Ectodermal cell (in vitro differentiated cells): Measurements from ENCODE around the gene AHNAK.

Source experiments
- H3K27ac ChIP-seq: 2 replicates; pipeline ENCODE4 v1.7.0; 2013; ENCODE audit warnings: mild to moderate bottlenecking, low read depth, low read length; ENCODE audit not compliant: insufficient read depth, poor library complexity, severe bottlenecking
- H3K27me3 ChIP-seq: 2 replicates; pipeline ENCODE4 v1.7.0; 2013; ENCODE audit warnings: mild to moderate bottlenecking, low read length; ENCODE audit not compliant: insufficient read depth, control insufficient read depth, poor library complexity, severe bottlenecking
- H3K36me3 ChIP-seq: one replicate; pipeline ENCODE4 v1.7.0; 2013; ENCODE audit warnings: low read length; ENCODE audit not compliant: control insufficient read depth, insufficient read depth
- H3K4me1 ChIP-seq: one replicate; pipeline ENCODE4 v1.7.0; 2013; ENCODE audit warnings: low read length; ENCODE audit not compliant: control insufficient read depth, insufficient read depth
- H3K4me3 ChIP-seq: 2 replicates; pipeline ENCODE4 v1.7.0; 2013; ENCODE audit warnings: low read depth, low read length, control low read depth; ENCODE audit not compliant: insufficient read depth
- H3K9me3 ChIP-seq: 2 replicates; pipeline ENCODE4 v1.7.0; 2013; ENCODE audit warnings: mild to moderate bottlenecking, low read length, moderate library complexity; ENCODE audit not compliant: control insufficient read depth
- WGBS, 2 experiments: methylation state at CpG; one replicate each; pipeline ENCODE4 v1.1.7; 2013; ENCODE audit warnings: missing lambda C conversion rate in 2 of 2; 5-methylcytosine and 5-hydroxymethylcytosine counted together

AHNAK gene

GRCh38 chr11:62446091-62446490, 100.5 kb downstream of the AHNAK start:
- H3K36me3 ChIP-seq: no peaks in the 10 kb centered on the region
- no peaks in the 10 kb centered on the region for H3K9me3 ChIP-seq
- H3K27me3 ChIP-seq: no peaks in the 10 kb centered on the region
- WGBS, 2 experiments: 92 to 99% methylated on average over 5 of the region's 5 CpGs
- no peak overlapping the region for H3K4me3 ChIP-seq
- no peaks in the 10 kb centered on the region for H3K4me1 ChIP-seq
- no peak overlapping the region for H3K27ac ChIP-seq

GRCh38 chr11:62445314-62445740, 101.3 kb downstream of the AHNAK start:
- H3K27ac ChIP-seq: no peak overlapping the region

GRCh38 chr11:62444835-62445234, 101.8 kb downstream of the AHNAK start:
- no peak overlapping the region for H3K27ac ChIP-seq
- WGBS, 2 experiments: 86 to 89% methylated on average over 9 of the region's 9 CpGs
- no peaks in the 10 kb centered on the region for H3K9me3 ChIP-seq
- H3K4me3 ChIP-seq: no peak overlapping the region
- no peaks in the 10 kb centered on the region for H3K36me3 ChIP-seq
- H3K27me3 ChIP-seq: no peaks in the 10 kb centered on the region
- no peaks in the 10 kb centered on the region for H3K4me1 ChIP-seq

More at GRCh38 chr11:62445314-62445740, 101.3 kb downstream of the AHNAK start:
- Histone ChIP-seq H3K9me3 (no peaks in the 10 kb centered on the region), H3K36me3 (no peaks in the 10 kb centered on the region), H3K4me3 (no peak overlapping the region), H3K27me3 (no peaks in the 10 kb centered on the region), H3K4me1 (no peaks in the 10 kb centered on the region)
- 92 to 97% methylated on average over 4 to 5 of the region's 5 CpGs for WGBS, 2 experiments

GRCh38 chr11:62444236-62444833, 102.3 kb downstream of the AHNAK start:
- no peaks in the 10 kb centered on the region for H3K9me3 ChIP-seq
- H3K27ac ChIP-seq: no peak overlapping the region
- H3K4me1 ChIP-seq: no peaks in the 10 kb centered on the region
- H3K27me3 ChIP-seq: no peaks in the 10 kb centered on the region
- H3K36me3 ChIP-seq: no peaks in the 10 kb centered on the region
- no peak overlapping the region for H3K4me3 ChIP-seq
- WGBS, 2 experiments: 94 to 95% methylated on average over 23 of the region's 23 CpGs

GRCh38 chr11:62443390-62444235, 103.0 kb downstream of the AHNAK start:
- H3K4me1 ChIP-seq: no peaks in the 10 kb centered on the region
- 94 to 95% methylated on average over 17 of the region's 17 CpGs for WGBS, 2 experiments
- no peaks in the 10 kb centered on the region for H3K36me3 ChIP-seq
- no peak overlapping the region for H3K4me3 ChIP-seq
- H3K9me3 ChIP-seq: no peaks in the 10 kb centered on the region
- no peaks in the 10 kb centered on the region for H3K27me3 ChIP-seq
- no peak overlapping the region for H3K27ac ChIP-seq

- Histone ChIP-seq H3K4me3 (no peak overlapping the region), H3K36me3 (no peaks in the 10 kb centered on the region), H3K27me3 (no peaks in the 10 kb centered on the region), H3K9me3 (no peaks in the 10 kb centered on the region), H3K27ac (no peak overlapping the region), H3K4me1 (no peaks in the 10 kb centered on the region)
- WGBS, 2 experiments: 86 to 89% methylated on average over 23 of the region's 23 CpGs
These were observed 106.6 kb downstream of the AHNAK start for GRCh38 chr11:62439785-62440602.

- 87 to 93% methylated on average over 4 of the region's 4 CpGs for WGBS, 2 experiments
These were observed 108.0 kb downstream of the AHNAK start for GRCh38 chr11:62438641-62439040.

GRCh38 chr11:62437616-62438015, 109.0 kb downstream of the AHNAK start:
- Histone ChIP-seq H3K36me3 (no peaks in the 10 kb centered on the region), H3K27me3 (no peaks in the 10 kb centered on the region), H3K9me3 (no peaks in the 10 kb centered on the region), H3K4me3 (no peak overlapping the region), H3K27ac (no peak overlapping the region), H3K4me1 (peaks cover 6% of the 10 kb centered on the region)
- WGBS, 2 experiments: 75 to 95% methylated on average over 1 of the region's 1 CpG

More at GRCh38 chr11:62438641-62439040, 108.0 kb downstream of the AHNAK start:
- Histone ChIP-seq H3K4me1 (peaks cover 2% of the 10 kb centered on the region), H3K9me3 (no peaks in the 10 kb centered on the region), H3K27ac (no peak overlapping the region), H3K36me3 (no peaks in the 10 kb centered on the region), H3K27me3 (no peaks in the 10 kb centered on the region), H3K4me3 (no peak overlapping the region)

GRCh38 chr11:62435846-62436660, 110.6 kb downstream of the AHNAK start:
- 88 to 92% methylated on average over 5 of the region's 5 CpGs for WGBS, 2 experiments
- H3K36me3 ChIP-seq: no peaks in the 10 kb centered on the region
- H3K4me1 ChIP-seq: peaks cover 6% of the 10 kb centered on the region
- H3K27ac ChIP-seq: no peak overlapping the region
- H3K4me3 ChIP-seq: no peak overlapping the region
- no peaks in the 10 kb centered on the region for H3K27me3 ChIP-seq
- no peaks in the 10 kb centered on the region for H3K9me3 ChIP-seq
